K562 (cell line): ENCODE measurements around the gene SLC29A4. TPM values are rescaled to one million over a fixed set of nuclear protein-coding genes. Genes with fewer than 3 reads are reported as not detected.
"Not testable (repeated sequence)": the region's sequence is repeated elsewhere in the genome, so short reads cannot be mapped to it uniquely, and the experiment has no call there.

ENCODE experiments used
- ATAC-seq: fragments of 200-7000 bp; cut with Tn5 transposase; 3 replicates; pipeline ENCODE4 v1.9.1; 2020; ENCODE audit warnings: moderate library complexity
- BruUV-seq: library from RNA; stranded (reverse); fragments of 400-500 nt; replicated peaks from 2 replicates; lab custom pipeline; 2021; lab: Mats Ljungman, UMichigan
- CTCF ChIA-PET: fragments of 300-600 bp; formaldehyde crosslinking; extraction: SDS; loops from one replicate; lab custom pipeline; 2021; ENCODE audit warnings: low intra/inter-chr PET ratio; lab: Yijun Ruan, JAX
- POLR2A ChIA-PET: fragments of 300-600, 350-650 bp; sonication (Branson Sonifier 250); formaldehyde crosslinking; extraction: SDS; loops from one replicate; lab custom pipeline; 2021; ENCODE audit warnings: antibody characterized with exemption, inconsistent platforms; lab: Yijun Ruan, JAX
- DNase-seq, 4 experiments: peaks; one replicate each; pipeline versions ENCODE4 v3.0.0 to v3.0.0-alpha.2; 2011 to 2018; ENCODE audit warnings: low spot score in 3 of 4, mixed read lengths in 3 of 4; ENCODE audit errors: extremely low read depth in 1 of 4
- FAIRE-seq: peaks from 2 replicates; lab custom pipeline; 2011; peaks lifted over from hg19 to GRCh38; lab: Jason Lieb, UNC
- H2AFZ ChIP-seq: 2 replicates; pipeline ENCODE4 v1.6.0; 2011; ENCODE audit warnings: low read depth, low read length, control low read depth, inconsistent platforms
- H3K27ac ChIP-seq: fragments of 200-600 bp; 3 replicates; pipeline ENCODE4 v1.8.0; 2011; ENCODE audit warnings: low read depth, mild to moderate bottlenecking, control low read depth, inconsistent platforms, low read length, moderate library complexity, mixed read lengths; ENCODE audit errors: extremely low read depth
- H3K27me3 ChIP-seq, 2 experiments: fragments of 300-600 bp in 1 of 2; 2 replicates in 1 of 2; 3 replicates in 1 of 2; pipeline versions ENCODE4 v1.6.0 to v1.8.0; 2011; ENCODE audit warnings: inconsistent platforms in 2 of 2, low read length in 2 of 2, mild to moderate bottlenecking in 1 of 2, mixed read lengths in 1 of 2, moderate library complexity in 1 of 2; ENCODE audit not compliant: control insufficient read depth in 2 of 2, insufficient read depth in 2 of 2
- H3K36me3 ChIP-seq: fragments of 300-600 bp; 3 replicates; pipeline ENCODE4 v1.8.0; 2011; ENCODE audit warnings: mild to moderate bottlenecking, low read length, inconsistent platforms; ENCODE audit not compliant: control insufficient read depth, insufficient read depth
- H3K4me1 ChIP-seq, 2 experiments: fragments of 200-600 bp in 1 of 2; replicated peaks in 1 of 2; 2 replicates in 1 of 2; 3 replicates in 1 of 2; pipeline versions ENCODE4 v1.5.1 to v1.8.0; 2011; ENCODE audit warnings: inconsistent platforms in 2 of 2, low read length in 2 of 2, mild to moderate bottlenecking in 1 of 2, mixed read lengths in 1 of 2, moderate library complexity in 1 of 2; ENCODE audit not compliant: control insufficient read depth in 2 of 2, insufficient read depth in 2 of 2
- H3K4me2 ChIP-seq: 2 replicates; pipeline ENCODE4 v1.6.1; 2011; ENCODE audit warnings: low read length, control low read depth, inconsistent platforms, mixed read lengths; ENCODE audit not compliant: insufficient read depth
- H3K4me3 ChIP-seq: fragments of 200-600 bp; sonication (generic), shearing (Covaris generic); 2 replicates; pipeline ENCODE4 v1.5.1; 2016; ENCODE audit warnings: control low read depth, inconsistent platforms
- H3K79me2 ChIP-seq: fragments of 200-600 bp; 3 replicates; pipeline ENCODE4 v1.8.0; 2011; ENCODE audit warnings: low read length, inconsistent platforms; ENCODE audit not compliant: control insufficient read depth, insufficient read depth
- H3K9ac ChIP-seq, 2 experiments: 2 replicates each; pipeline versions ENCODE4 v1.6.0 to v1.6.1; 2011; ENCODE audit warnings: low read depth in 2 of 2, low read length in 2 of 2, control low read depth in 1 of 2, inconsistent platforms in 1 of 2, mild to moderate bottlenecking in 1 of 2, mixed read lengths in 1 of 2; ENCODE audit not compliant: insufficient read depth in 1 of 2
- H3K9me1 ChIP-seq: one replicate; pipeline ENCODE4 v1.6.0; 2011; ENCODE audit warnings: inconsistent platforms, mild to moderate bottlenecking, low read length, moderate library complexity; ENCODE audit not compliant: control insufficient read depth, insufficient read depth
- H3K9me3 ChIP-seq: replicated peaks from 2 replicates; pipeline ENCODE4 v1.5.1; 2011; ENCODE audit warnings: low read depth, low read length, inconsistent platforms; ENCODE audit not compliant: control insufficient read depth, insufficient read depth
- H4K20me1 ChIP-seq: replicated peaks from 2 replicates; pipeline ENCODE4 v1.6.1; 2011; ENCODE audit warnings: low read length, inconsistent platforms, mixed read lengths; ENCODE audit not compliant: control insufficient read depth, insufficient read depth
- BACH1 ChIP-seq: fragments of 200-800 bp; sonication (Bioruptor generic); IDR thresholded peaks from 2 replicates; pipeline ENCODE4 v1.6.1; 2016; ENCODE audit warnings: missing genetic modification characterization, missing compliant biosample characterization
- ESRRB ChIP-seq: fragments of 250-450 bp; sonication (Bioruptor Pico); IDR thresholded peaks from 2 replicates; pipeline ENCODE4 v1.5.0; 2020; ENCODE audit warnings: mild to moderate bottlenecking, moderate library complexity, borderline replicate concordance
- MTA3 ChIP-seq: fragments of 450-650 bp; formaldehyde crosslinking; IDR thresholded peaks from 2 replicates; pipeline ENCODE4 v1.6.1; 2017; ENCODE audit warnings: mild to moderate bottlenecking, borderline replicate concordance
- SIX5 ChIP-seq, 2 experiments: IDR thresholded peaks; 2 replicates each; pipeline ENCODE4 v1.6.1; 2011; ENCODE audit warnings: low read length in 2 of 2, borderline replicate concordance in 1 of 2, low read depth in 1 of 2, mild to moderate bottlenecking in 1 of 2, moderate library complexity in 1 of 2; ENCODE audit not compliant: insufficient read depth in 1 of 2
- SMARCE1 ChIP-seq: fragments of 450-650 bp; IDR thresholded peaks from 2 replicates; pipeline ENCODE4 v1.7.1; 2016; ENCODE audit warnings: mild to moderate bottlenecking
- TRIM28 ChIP-seq: fragments of 450-650 bp; IDR thresholded peaks from 2 replicates; pipeline ENCODE4 v1.6.1; 2017
- ZFP1 ChIP-seq: fragments of 450-650 bp; formaldehyde crosslinking; IDR thresholded peaks from 2 replicates; pipeline ENCODE4 v1.4.0; 2020; ENCODE audit warnings: mild to moderate bottlenecking, mixed read lengths
- WGBS: fragments of 100-300 bp; shearing (Covaris generic); methylation state at CpG from one replicate; pipeline ENCODE4 v1.1.6; 2016; ENCODE audit warnings: low coverage, mixed read lengths; ENCODE audit not compliant: insufficient coverage; ENCODE audit errors: missing lambda C conversion rate; 5-methylcytosine and 5-hydroxymethylcytosine counted together
- in situ Hi-C: fragments of 300-500 bp; cut with MboI; formaldehyde crosslinking; loops from 4 replicates; pipeline ENCODE4 v1.15.0; 2018; ENCODE audit warnings: inconsistent platforms, mixed read lengths
- intact Hi-C: fragments of 100-400 bp; cut with micrococcal nuclease; formaldehyde crosslinking; loops from 2 replicates; pipeline ENCODE4 v1.14.2; 2022
- polyA plus RNA-seq, 8 experiments: library from polyadenylated mRNA; depleted of rRNA in 4 of 8; stranded (reverse) in 5 of 8; unstranded in 3 of 8; fragments of >200 nt; fragmentation: Nextera tagmentation in 2 of 8; fragmentation: Illumina TruSeq in 1 of 8; extraction: Ambion mirVana in 2 of 8; extraction: Trizol in 1 of 8; gene quantifications; 2 replicates each; pipeline versions ENCODE4 v1.2.1 to v1.2.3, GENCODE V29; 2011 to 2014; ENCODE audit warnings: inconsistent platforms in 1 of 8, missing spikeins in 1 of 8
- total RNA-seq, 7 experiments: library from RNA; depleted of rRNA in 6 of 7; stranded (reverse); fragments of >200 nt in 6 of 7; fragmentation: Illumina TruSeq in 2 of 7; extraction: Trizol in 2 of 7; gene quantifications; 2 replicates each; pipeline versions ENCODE4 v1.2.1 to v1.2.3, GENCODE V29; 2011 to 2021; ENCODE audit warnings: low replicate concordance in 1 of 7
- TF ChIP-seq, protein P1 (sequence below): sonication (generic); formaldehyde crosslinking; IDR thresholded peaks from 2 replicates; pipeline ENCODE4 v1.4.0; 2020; ENCODE audit warnings: mild to moderate bottlenecking, missing genetic modification reagents

SLC29A4 gene
- total and polyA plus RNA-seq, 9 of the 15 experiments (the other 6 are each of a cell fraction or from before 2014, with no cell fraction given) = 0.01 to 1.2 (median 0.37) TPM

- TF ChIP-seq, protein P1, sequence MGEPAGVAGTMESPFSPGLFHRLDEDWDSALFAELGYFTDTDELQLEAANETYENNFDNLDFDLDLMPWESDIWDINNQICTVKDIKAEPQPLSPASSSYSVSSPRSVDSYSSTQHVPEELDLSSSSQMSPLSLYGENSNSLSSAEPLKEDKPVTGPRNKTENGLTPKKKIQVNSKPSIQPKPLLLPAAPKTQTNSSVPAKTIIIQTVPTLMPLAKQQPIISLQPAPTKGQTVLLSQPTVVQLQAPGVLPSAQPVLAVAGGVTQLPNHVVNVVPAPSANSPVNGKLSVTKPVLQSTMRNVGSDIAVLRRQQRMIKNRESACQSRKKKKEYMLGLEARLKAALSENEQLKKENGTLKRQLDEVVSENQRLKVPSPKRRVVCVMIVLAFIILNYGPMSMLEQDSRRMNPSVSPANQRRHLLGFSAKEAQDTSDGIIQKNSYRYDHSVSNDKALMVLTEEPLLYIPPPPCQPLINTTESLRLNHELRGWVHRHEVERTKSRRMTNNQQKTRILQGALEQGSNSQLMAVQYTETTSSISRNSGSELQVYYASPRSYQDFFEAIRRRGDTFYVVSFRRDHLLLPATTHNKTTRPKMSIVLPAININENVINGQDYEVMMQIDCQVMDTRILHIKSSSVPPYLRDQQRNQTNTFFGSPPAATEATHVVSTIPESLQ (CRISPR knock-in tag) = no peak
- no peak for TF ChIP-seq BACH1
- no peak for TF ChIP-seq ESRRB (CRISPR knock-in tag)
- no peak for TF ChIP-seq MTA3
- no peak for TF ChIP-seq SMARCE1
- TF ChIP-seq SIX5 (IDR thresholded peaks at IDR 0.05; ENCODE audit: borderline replicate concordance in 1 of 2, insufficient read depth in 1 of 2, low read depth in 1 of 2, low read length in 2 of 2) = no peak
Measured at GRCh38 chr7:5315761-5316160, 33.0 kb downstream of the SLC29A4 start (continued).

- H3K4me3 ChIP-seq, intact Hi-C loops, in situ Hi-C loops, H3K4me2 ChIP-seq, DNase-seq, H3K4me1 ChIP-seq, H3K79me2 ChIP-seq, H3K9me3 ChIP-seq, FAIRE-seq, BruUV-seq, CTCF ChIA-PET, H4K20me1 ChIP-seq, H3K9ac ChIP-seq, H2AFZ ChIP-seq, ATAC-seq, H3K27ac ChIP-seq, H3K27me3 ChIP-seq, H3K9me1 ChIP-seq, H3K36me3 ChIP-seq: not testable (repeated sequence)
- peak; percentile 70; the same call in 1 of the 2 replicates for TF ChIP-seq TRIM28
- peak; percentile 85 for TF ChIP-seq ZFP1
- POLR2A ChIA-PET = interaction anchor here (0.6 kb wide), 1 partner anchor 17 kb away, joined by 3 read pairs; no protein-coding TSS in a partner anchor
- WGBS = 71% methylated on average over 5 of the region's 5 CpGs
Measured at GRCh38 chr7:5318613-5319012, 35.9 kb downstream of the SLC29A4 start.
